AG04449 (cell line): Measurements from ENCODE around the gene VSIG10L.

Source experiments
- CTCF ChIA-PET: fragments of 350-600 bp; formaldehyde crosslinking; extraction: SDS; loops from one replicate; lab custom pipeline; 2021; ENCODE audit warnings: antibody characterized with exemption; lab: Yijun Ruan, JAX
- POLR2A ChIA-PET: fragments of 400-600, 350-600 bp; formaldehyde crosslinking; extraction: SDS; loops from one replicate; lab custom pipeline; 2020; ENCODE audit warnings: antibody characterized with exemption, inconsistent platforms; lab: Yijun Ruan, JAX
- DNase-seq: peaks from one replicate; pipeline ENCODE4 v3.0.0-alpha.2; 2010; ENCODE audit warnings: low read depth, low spot score
- H3K4me3 ChIP-seq: 2 replicates; pipeline ENCODE4 v1.5.1; 2011; ENCODE audit warnings: low read depth, mild to moderate bottlenecking, control low read depth, low read length
- TF ChIP-seq, protein P1 (sequence below): IDR thresholded peaks from one replicate; pipeline ENCODE4 v1.5.1; 2011; ENCODE audit warnings: mild to moderate bottlenecking, moderate library complexity, low read length, control low read depth, inconsistent platforms; ENCODE audit not compliant: insufficient read depth; ENCODE audit errors: missing control alignments

VSIG10L gene

DNA sequence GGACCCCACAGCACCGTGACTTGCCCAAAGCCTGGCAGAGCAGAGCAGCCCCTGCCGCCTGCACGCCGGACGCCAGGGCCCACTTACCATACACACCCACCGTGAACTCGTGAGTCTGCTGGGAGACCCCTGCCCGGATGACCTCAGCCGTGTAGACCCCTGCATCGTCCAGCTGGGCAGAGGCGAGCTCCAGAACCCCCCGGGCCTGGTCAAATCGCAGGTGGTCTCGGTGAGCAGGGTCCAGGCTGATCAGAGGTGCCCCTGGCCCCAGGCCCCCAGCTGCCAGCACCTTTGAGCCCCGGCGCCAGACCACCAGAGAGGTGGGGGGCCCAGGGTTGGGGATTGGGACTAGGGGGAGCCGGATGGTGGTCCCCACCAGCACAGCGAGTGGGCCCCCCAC, 873 bp downstream of the VSIG10L start:
- TF ChIP-seq, protein P1, sequence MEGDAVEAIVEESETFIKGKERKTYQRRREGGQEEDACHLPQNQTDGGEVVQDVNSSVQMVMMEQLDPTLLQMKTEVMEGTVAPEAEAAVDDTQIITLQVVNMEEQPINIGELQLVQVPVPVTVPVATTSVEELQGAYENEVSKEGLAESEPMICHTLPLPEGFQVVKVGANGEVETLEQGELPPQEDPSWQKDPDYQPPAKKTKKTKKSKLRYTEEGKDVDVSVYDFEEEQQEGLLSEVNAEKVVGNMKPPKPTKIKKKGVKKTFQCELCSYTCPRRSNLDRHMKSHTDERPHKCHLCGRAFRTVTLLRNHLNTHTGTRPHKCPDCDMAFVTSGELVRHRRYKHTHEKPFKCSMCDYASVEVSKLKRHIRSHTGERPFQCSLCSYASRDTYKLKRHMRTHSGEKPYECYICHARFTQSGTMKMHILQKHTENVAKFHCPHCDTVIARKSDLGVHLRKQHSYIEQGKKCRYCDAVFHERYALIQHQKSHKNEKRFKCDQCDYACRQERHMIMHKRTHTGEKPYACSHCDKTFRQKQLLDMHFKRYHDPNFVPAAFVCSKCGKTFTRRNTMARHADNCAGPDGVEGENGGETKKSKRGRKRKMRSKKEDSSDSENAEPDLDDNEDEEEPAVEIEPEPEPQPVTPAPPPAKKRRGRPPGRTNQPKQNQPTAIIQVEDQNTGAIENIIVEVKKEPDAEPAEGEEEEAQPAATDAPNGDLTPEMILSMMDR: no peak
- POLR2A ChIA-PET: interaction anchor here (1.2 kb wide), 1 partner anchor 21 kb away, joined by 3 read pairs; no protein-coding TSS in a partner anchor
- CTCF ChIA-PET: interaction anchor here (0.7 to 2.6 kb wide), 4 partner anchors 9 to 53 kb away, joined by 3 to 10 read pairs (median 7); no protein-coding TSS in a partner anchor
- no peak overlapping the region for H3K4me3 ChIP-seq
- no peak for DNase-seq

DNA sequence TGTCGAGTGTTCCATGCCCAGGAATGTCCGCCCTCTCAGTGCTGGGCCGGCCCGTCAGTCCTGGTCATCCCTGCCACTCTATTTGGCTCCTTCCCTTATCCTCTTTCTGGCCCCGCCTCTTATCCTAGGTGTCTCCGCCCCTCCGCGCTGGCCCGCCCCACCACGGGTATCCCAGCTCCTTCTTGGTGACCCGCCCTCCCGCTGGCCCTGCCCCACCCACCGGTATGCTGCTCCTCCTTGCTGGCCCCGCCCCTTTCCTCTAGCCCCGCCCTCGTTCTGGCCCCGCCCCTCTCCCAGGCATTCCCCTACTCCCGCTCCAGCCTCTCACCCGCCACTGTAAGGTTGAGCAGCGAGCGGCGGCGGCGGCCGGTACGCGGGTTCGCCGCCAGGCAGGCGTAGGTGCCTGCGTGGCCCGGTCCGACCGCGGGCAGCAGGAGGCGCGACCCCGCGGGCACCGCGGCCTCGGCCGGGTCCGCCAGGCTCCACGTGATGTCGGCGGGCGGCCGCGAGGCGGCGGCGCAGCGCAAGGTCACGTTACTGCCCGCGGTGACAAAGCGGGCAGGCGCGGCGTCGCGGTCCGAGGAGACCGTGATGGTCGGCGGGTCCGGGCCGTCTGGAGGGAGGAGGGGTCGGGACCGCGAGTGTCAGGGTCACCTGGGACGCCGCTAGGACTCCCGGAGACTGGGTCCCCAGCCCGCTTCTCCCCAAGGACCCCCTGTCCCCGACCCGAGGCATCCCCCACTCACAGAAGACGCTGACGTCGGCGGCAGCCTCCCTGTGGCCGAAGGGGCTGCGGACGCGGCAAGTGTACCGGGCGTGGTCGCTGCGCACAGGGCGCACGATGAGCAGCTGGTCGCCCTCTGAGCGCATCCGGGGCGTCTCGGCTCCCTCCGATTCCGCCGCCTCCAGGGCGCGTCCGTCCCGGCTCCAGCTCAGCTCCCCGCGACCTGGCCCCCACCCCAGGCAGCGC, 2.0 kb downstream of the VSIG10L start:
- DNase-seq: peak; percentile 74
- peak overlapping the region; percentile 74 for H3K4me3 ChIP-seq
- POLR2A ChIA-PET: interaction anchor here (1.0 to 2.1 kb wide), 4 partner anchors 19 to 28 kb away, joined by 3 to 14 read pairs (median 6); partner anchors contain the start of gene ETFB
- CTCF ChIA-PET: interaction anchor here (0.6 to 2.6 kb wide), 12 partner anchors 10 to 318 kb away, joined by 3 to 10 read pairs (median 4); no protein-coding TSS in a partner anchor
- TF ChIP-seq, protein P1: peak; percentile 11

DNA sequence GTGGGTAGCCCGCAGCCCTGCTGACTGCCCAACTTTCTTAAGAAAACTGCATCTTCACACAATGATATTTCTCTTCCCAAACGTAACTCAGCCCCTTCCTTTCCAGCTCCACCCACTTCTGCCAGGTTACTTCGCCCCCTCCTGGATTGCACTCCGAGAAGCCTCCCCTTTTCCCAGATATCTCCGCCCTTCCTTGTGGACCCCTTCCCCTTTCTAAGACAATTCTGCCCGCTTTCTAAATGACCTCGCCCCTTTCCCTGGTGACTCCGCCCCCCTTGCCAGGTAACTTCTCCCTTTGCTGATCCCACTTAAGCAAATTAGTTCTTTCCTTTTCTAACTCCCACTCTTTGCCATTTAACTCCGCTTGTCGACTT, 2.6 kb downstream of the VSIG10L start:
- CTCF ChIA-PET: interaction anchor here (0.6 to 2.0 kb wide), 9 partner anchors 12 to 318 kb away, joined by 3 to 10 read pairs (median 4); no protein-coding TSS in a partner anchor
- TF ChIP-seq, protein P1: no peak
- no peak for DNase-seq
- POLR2A ChIA-PET: interaction anchor here (1.0 to 2.1 kb wide), 3 partner anchors 20 to 28 kb away, joined by 6 to 14 read pairs (median 7); partner anchors contain the start of gene ETFB
- peak overlapping the region; percentile 74 for H3K4me3 ChIP-seq

DNA sequence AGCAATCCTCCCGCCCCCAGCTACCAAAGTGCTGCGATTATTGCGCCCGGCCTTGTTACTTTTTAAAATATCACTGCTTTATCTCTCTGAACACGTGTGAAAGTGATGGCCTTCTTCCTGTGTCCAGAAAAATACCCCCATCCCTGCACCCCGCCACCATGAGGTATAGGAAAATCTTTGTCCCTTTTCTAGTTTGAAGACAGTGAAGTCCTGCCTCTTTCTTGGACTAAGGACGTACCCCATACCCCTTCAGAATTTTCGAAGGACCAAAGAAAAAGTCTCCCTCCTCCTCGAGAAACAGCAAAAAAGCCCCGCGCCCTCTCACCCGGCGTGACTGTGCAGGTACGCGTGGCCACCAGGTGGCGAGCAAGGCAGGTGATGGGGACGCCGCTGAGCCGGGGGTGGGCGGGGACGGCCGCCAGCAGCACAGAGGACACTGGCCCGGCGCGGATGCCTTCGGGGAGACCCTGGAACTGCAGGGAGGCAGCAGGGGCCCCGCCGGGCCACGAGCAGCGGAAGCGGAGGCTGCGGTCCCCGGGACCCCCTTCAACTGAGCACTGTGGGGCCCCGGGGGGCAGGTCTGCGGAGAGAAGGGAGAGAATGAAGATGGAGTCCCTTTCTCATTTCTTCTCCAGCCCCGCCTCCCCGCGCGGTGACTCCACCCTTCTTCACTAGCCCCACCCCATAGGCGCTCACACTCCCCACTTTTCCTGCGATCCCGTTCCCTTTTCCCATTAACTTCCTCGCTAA, 3.2 kb downstream of the VSIG10L start:
- DNase-seq: no peak
- POLR2A ChIA-PET: interaction anchor here (1.0 to 2.1 kb wide), 2 partner anchors 27 to 29 kb away, joined by 7 to 14 read pairs; partner anchors contain the start of gene ETFB
- CTCF ChIA-PET: interaction anchor here (0.6 to 2.0 kb wide), 22 partner anchors 11 to 323 kb away, joined by 3 to 18 read pairs (median 4); partner anchors contain the start of gene ETFB
- peak overlapping the region; percentile 74 for H3K4me3 ChIP-seq
- TF ChIP-seq, protein P1: peak; percentile 93

DNA sequence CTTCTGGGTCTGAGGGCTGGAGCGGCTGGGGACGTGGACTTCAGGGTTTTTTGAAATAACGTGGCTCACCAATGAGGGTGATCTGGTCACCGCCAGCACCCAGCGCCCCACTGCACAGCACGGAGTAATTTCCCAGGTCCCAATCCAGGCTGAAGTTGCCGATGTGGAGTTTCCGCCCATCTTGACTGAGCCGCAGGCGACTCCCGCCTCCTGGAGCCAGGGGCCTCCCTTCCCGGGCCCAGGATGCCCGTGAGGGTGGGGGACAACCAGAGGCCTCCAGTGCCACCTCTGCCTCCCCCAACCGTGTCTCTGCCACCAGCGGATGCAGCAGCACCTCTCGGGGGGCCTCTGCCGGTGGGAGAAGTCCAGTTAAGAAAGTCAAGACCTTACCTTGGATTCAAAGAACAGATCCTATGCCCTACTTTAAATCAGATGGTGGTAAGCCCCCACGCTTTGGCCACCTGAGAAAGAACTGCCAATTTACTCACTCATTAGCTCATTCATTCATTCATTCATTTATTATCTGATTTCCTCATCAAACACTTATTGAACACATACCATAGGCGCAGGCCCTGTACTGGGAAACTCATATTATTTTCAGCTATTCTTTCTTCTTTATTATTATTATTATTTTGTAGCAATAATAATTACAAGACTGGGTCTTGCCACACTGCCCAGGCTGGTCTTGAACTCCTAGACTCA, 3.9 kb downstream of the VSIG10L start:
- no peak for DNase-seq
- no peak overlapping the region for H3K4me3 ChIP-seq
- TF ChIP-seq, protein P1: no peak
- ChIA-PET CTCF (interaction anchor here (0.6 to 1.2 kb wide), 18 partner anchors 10 to 324 kb away, joined by 3 to 18 read pairs (median 4); partner anchors contain the start of gene ETFB), POLR2A (no interaction called here)
